Stimulated activated CD4-positive, alpha-beta T cell treated with anti-CD3 and anti-CD28 coated beads, Interleukin-15, amount 100 ng/mL, for 48 hours (primary cell): ENCODE measurements around the gene RHOJ.
"Not testable (repeated sequence)": the region's sequence is repeated elsewhere in the genome, so short reads cannot be mapped to it uniquely, and the experiment has no call there.

ENCODE experiments used
- DNase-seq, 2 donors: peaks; one replicate each; pipeline ENCODE4 v3.0.0-alpha.2; 2020; ENCODE audit warnings: low read depth in 2 of 2

The RHOJ gene

GRCh38 chr14:63204407-63205043, at the start of gene RHOJ:
Gene RHOJ, plus strand, starts transcription at chr14:63204443. Its CDS starts 427 bp downstream, at chr14:63204870.
- DNase-seq: no peak

- DNase-seq: no peak
These were observed 48.6 kb upstream of the RHOJ start for GRCh38 chr14:63155511-63156185.

- DNase-seq: no peak
These were observed 47.0 kb upstream of the RHOJ start for GRCh38 chr14:63157195-63157594.

GRCh38 chr14:63163306-63163705, 40.9 kb upstream of the RHOJ start:
- no peak for DNase-seq

GRCh38 chr14:63164108-63164683, 40.0 kb upstream of the RHOJ start:
- DNase-seq: no peak

GRCh38 chr14:63165267-63165666, 39.0 kb upstream of the RHOJ start:
- DNase-seq: not testable (repeated sequence)

GRCh38 chr14:63167044-63167443, 37.2 kb upstream of the RHOJ start:
- no peak for DNase-seq

GRCh38 chr14:63174760-63175191, 29.5 kb upstream of the RHOJ start:
- no peak for DNase-seq

GRCh38 chr14:63175531-63175930, 28.7 kb upstream of the RHOJ start:
- no peak for DNase-seq

GRCh38 chr14:63178912-63179311, 25.3 kb upstream of the RHOJ start:
- no peak for DNase-seq

- DNase-seq: no peak
These were observed 24.9 kb upstream of the RHOJ start for GRCh38 chr14:63179383-63179782.

GRCh38 chr14:63180011-63180410, 24.2 kb upstream of the RHOJ start:
- no peak for DNase-seq

GRCh38 chr14:63182968-63183367, 21.3 kb upstream of the RHOJ start:
- no peak for DNase-seq

GRCh38 chr14:63186453-63186852, 17.8 kb upstream of the RHOJ start:
- DNase-seq: no peak

GRCh38 chr14:63191211-63191610, 13.0 kb upstream of the RHOJ start:
- no peak for DNase-seq

- no peak for DNase-seq
These were observed 12.2 kb upstream of the RHOJ start for GRCh38 chr14:63192085-63192484.

GRCh38 chr14:63193236-63193635, 11.0 kb upstream of the RHOJ start:
- no peak for DNase-seq

- DNase-seq: no peak
These were observed 4.1 kb upstream of the RHOJ start for GRCh38 chr14:63200035-63200740.

GRCh38 chr14:63200767-63201166, 3.5 kb upstream of the RHOJ start:
- no peak for DNase-seq

GRCh38 chr14:63203015-63203414, 1.2 kb upstream of the RHOJ start:
- no peak for DNase-seq

GRCh38 chr14:63203618-63204406, 431 bp upstream of the RHOJ start:
- no peak for DNase-seq
